DMS53 (cell line): ENCODE data around the gene TNP1.

Experiments used
- DNase-seq: peaks from one replicate; lab custom pipeline; 2025; lab: John Stamatoyannopoulos, UW

The TNP1 gene, protein sequence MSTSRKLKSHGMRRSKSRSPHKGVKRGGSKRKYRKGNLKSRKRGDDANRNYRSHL

GRCh38 chr2:216859944-216860343 is at the start of gene TNP1:
Gene TNP1, minus strand, starts transcription at chr2:216860064. Its CDS starts 30 bp downstream, at chr2:216860034.
- no peak for DNase-seq

DNA sequence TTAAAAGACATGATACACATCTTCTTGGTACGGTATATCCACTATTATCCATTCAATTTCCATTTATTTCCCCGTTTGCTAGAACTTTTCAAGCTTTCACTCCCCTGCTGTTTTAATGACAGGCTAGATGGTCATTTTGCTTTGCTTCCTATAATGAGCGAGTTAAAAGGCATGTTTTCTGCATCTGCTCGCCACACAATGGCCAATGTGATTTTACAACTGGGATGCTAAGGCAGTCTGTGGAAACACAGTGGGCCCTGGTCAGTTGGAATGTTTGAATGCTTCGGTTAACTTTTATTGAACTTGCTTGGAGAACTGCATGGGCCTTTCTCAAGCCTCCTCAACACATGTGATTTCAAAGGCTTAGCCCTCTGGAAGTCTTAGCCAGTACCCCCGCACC is 48.4 kb upstream of the TNP1 start:
- no peak for DNase-seq

- no peak for DNase-seq
Observed at GRCh38 chr2:216905649-216906329, 45.9 kb upstream of the TNP1 start.

- DNase-seq: no peak
Observed at GRCh38 chr2:216904974-216905373, 45.1 kb upstream of the TNP1 start.

- DNase-seq: no peak
Observed at GRCh38 chr2:216904554-216904953, 44.7 kb upstream of the TNP1 start.

- no peak for DNase-seq
Observed at GRCh38 chr2:216903470-216903869, 43.6 kb upstream of the TNP1 start.

DNA sequence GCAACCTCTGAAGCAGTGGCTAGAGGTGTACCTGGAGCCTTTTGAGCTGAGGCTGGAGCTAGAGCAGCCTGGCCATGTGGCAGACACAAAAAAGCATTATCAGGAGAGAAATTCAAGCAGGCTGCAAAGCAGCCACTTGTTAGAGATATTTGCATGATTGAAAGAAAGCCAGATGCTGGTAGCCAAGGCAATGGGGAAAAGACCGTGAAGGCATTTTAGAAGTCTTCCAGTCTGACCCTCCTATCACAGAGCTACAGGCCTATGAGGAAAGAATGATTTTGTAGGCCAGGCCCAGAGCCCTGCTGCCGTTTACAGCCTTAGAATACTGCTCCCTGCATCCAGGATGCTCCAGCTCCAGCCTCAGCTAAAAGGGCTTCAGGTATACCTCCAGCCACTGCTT is 41.4 kb upstream of the TNP1 start:
- DNase-seq: no peak

- no peak for DNase-seq
Observed at GRCh38 chr2:216900406-216900805, 40.5 kb upstream of the TNP1 start.

- no peak for DNase-seq
Observed at GRCh38 chr2:216897561-216898203, 37.8 kb upstream of the TNP1 start.

DNA sequence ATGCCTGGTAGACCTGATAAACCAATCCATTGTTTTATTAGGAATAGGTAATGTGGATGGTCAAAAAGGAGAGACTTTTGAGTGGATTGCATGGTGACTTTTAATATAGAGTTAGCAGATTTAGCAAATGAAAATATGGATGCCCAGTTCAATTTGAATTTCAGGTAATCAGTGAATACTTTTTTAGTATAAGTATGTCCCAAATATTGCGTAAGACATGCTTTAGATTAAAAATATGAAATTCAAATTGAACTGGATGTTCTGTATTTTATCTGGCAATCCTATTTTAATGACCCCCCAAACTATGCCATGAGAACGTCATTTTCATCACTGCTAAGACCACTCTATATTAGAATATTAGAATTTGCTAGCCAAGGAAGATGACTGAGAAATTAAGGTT is 30.3 kb upstream of the TNP1 start:
- DNase-seq: no peak

- DNase-seq: no peak
Observed at GRCh38 chr2:216888887-216889622, 29.2 kb upstream of the TNP1 start.

DNA sequence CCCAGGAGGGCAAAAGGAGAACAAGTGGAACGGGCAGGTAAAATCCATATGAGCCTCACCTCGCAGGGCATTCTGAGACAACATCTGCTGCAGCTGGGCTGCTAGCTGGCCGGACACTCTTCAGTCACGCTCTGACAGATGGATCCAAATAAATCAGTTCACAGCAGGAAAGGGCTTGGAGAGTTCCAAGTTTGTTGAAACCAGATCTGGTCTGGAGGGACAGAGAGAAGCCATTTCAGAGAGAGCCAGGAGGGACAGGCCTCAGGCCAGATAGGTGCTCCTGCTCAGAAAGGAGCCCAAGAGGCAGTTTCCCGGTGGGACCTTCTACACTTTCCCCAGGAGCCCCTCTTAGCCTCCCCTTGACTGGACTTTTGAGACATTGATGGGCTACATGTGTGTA is 28.2 kb upstream of the TNP1 start:
- DNase-seq: no peak

GRCh38 chr2:216887138-216887537 is 27.3 kb upstream of the TNP1 start:
- no peak for DNase-seq

- no peak for DNase-seq
Observed at GRCh38 chr2:216885117-216885553, 25.3 kb upstream of the TNP1 start.

GRCh38 chr2:216884347-216884746 is 24.5 kb upstream of the TNP1 start:
- no peak for DNase-seq

- DNase-seq: no peak
Observed at GRCh38 chr2:216882876-216883275, 23.0 kb upstream of the TNP1 start.

DNA sequence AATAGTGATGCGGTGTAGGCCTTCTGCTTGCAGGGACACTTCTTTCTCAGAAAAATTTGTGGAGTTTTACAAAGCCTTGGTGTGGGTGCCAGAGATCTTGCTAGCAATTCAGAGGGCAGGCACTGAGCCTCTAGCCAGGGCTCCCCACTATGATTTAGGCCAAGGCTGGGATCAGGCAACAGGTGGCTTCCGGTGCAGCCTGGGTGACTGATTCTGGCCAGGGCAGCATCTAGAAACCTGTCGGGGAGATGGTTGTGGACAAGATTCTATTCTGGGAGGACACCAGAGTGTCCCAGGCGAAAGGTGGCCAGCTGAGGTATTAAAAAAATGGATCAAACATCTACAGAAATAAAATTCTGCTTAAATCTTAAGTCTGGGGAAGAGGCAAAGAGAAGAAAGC is 21.5 kb upstream of the TNP1 start:
- no peak for DNase-seq

- DNase-seq: no peak
Observed at GRCh38 chr2:216880509-216881184, 20.8 kb upstream of the TNP1 start.

DNA sequence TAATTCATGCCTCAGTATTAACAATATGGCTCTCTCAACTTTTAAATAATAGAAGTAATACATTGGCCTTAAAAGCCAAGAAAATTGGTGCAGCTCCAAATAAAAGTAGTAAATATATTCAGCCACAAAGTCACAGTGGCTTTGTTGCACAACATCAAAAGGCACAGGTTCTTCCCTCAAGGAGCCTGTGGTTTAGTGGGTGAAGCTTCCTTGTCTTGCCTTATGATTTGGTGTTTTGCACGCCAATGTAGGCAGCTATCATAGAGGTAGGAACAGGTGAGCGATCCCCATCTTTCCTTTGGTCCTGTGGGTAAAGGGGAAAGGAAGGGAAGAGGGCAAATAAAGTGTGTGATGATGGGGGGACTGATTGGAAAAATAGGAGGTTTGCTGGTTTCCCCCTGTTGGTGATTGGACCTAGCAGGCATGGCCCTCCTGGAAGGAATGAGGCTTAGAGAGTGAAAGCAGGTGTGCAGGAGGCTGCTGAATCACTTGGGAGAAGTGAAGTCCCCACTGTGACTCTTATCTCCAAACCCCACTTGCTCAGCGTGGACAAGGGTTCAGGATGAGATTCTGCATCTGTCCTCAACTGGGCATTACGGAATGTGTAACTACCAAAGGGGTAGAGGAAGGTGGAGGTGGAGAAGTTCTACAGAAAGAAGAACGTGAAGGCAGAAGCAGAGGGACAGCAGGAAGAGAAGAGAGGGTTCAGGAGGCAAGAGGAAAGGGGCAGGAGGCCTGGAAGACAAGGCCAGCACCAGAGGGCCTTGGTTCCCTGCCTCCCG is 20.1 kb upstream of the TNP1 start:
- DNase-seq: no peak

DNA sequence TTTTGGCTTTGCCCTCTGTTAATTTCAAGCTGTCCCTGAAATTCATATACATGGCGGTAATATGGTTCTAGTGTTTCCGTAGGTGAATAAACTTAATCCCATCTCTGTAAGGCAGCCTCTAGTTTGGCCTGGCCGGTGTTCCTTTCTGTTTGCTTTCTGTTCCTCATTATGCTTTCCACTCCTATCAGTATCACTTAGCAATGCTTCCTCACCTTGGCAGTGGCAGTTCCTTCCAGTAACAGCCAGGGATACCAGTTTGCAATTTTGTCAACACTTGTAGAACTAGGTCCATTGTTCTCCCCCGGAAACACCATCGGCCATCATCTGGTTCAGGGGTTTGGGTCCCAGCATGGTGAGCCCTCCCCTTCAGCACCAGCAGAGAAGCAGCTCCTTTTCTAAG is 18.2 kb upstream of the TNP1 start:
- no peak for DNase-seq

DNA sequence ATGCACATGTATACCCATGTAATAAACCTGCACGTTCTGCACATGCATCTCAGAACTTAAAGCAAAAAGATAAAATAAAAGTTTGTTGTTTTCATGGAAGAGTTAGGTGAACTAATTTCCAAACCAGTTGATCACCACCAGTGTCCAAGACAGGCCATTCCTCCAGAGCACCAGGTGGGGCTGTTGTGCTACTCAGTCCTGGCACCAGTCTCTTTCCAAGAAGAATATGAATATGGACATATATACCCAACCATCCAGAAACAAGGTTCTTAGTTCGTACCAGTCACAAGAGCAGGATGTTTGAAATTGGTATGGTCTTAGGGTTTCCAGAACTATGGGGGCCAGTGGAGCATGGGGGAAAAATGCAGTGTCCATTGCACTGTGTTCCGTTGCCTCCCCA is 17.2 kb upstream of the TNP1 start:
- peak; percentile 22 for DNase-seq

DNA sequence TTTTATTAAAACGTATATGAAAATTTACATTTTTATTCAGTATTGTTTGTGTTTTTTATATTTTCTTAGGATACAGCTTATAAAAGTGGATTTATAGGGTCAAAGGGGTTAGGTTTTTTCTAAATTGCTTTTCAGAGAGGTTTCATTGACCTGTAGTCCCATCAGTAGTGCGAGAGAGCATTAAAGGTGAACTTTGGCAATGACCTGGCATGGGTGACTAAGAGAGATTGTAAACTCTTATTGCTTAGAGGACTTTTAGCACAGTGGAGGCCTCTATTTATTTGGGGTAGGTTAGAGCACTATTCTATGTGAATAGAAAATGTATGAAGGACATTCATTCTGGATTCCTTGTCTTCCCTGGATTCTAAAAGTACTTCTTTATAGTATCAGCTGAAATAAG is 16.0 kb upstream of the TNP1 start:
- DNase-seq: no peak
